Panc1 (cell line): ENCODE results near the gene CDC42EP4. TPM values are rescaled to one million over a fixed set of nuclear protein-coding genes. Genes with fewer than 3 reads are reported as not detected.

Experiments
- ATAC-seq: fragments of 200-7000 bp; cut with Tn5 transposase; 2 replicates; pipeline ENCODE4 v1.9.1; 2020; ENCODE audit warnings: mild to moderate bottlenecking, moderate library complexity
- BruUV-seq: library from RNA; stranded (reverse); fragments of 400-500 nt; replicated peaks from 2 replicates; lab custom pipeline; 2021; lab: Mats Ljungman, UMichigan
- CTCF ChIA-PET: fragments of 300-600 bp; sonication (Branson Sonifier 250); formaldehyde crosslinking; loops from one replicate; lab custom pipeline; 2022; ENCODE audit warnings: antibody characterized with exemption; lab: Charles Lee
- POLR2A ChIA-PET: fragments of 300-600 bp; sonication (Branson Sonifier 250); formaldehyde crosslinking; loops from one replicate; lab custom pipeline; 2022; ENCODE audit warnings: antibody characterized with exemption; lab: Charles Lee
- DNase-seq: peaks from one replicate; pipeline ENCODE4 v3.0.0-alpha.2; 2010; ENCODE audit warnings: low read depth, low spot score
- H3K27ac ChIP-seq: 2 replicates; pipeline ENCODE4 v1.5.1; 2011; ENCODE audit warnings: mild to moderate bottlenecking, low read length, inconsistent platforms
- H3K27me3 ChIP-seq: fragments of 200-500 bp; sonication (Bioruptor generic); 2 replicates; pipeline ENCODE4 v1.6.0; 2014; ENCODE audit warnings: low read length, inconsistent platforms; ENCODE audit not compliant: control insufficient read depth, insufficient read depth
- H3K36me3 ChIP-seq: fragments of 200-500 bp; sonication (Bioruptor generic); 2 replicates; pipeline ENCODE4 v1.5.1; 2014; ENCODE audit warnings: inconsistent platforms, mild to moderate bottlenecking, low read length, moderate library complexity; ENCODE audit not compliant: control insufficient read depth, insufficient read depth
- H3K4me1 ChIP-seq: 2 replicates; pipeline ENCODE4 v1.5.1; 2011; ENCODE audit warnings: inconsistent platforms, mild to moderate bottlenecking, low read length, moderate library complexity; ENCODE audit not compliant: control insufficient read depth, insufficient read depth
- H3K4me3 ChIP-seq, 2 experiments: 2 replicates each; pipeline ENCODE4 v1.5.1; 2011 to 2012; ENCODE audit warnings: low read depth in 2 of 2, low read length in 2 of 2, mild to moderate bottlenecking in 2 of 2, inconsistent platforms in 1 of 2, moderate library complexity in 1 of 2
- H3K9me3 ChIP-seq: fragments of 200-500 bp; sonication (Bioruptor generic); 2 replicates; pipeline ENCODE4 v1.5.1; 2014; ENCODE audit warnings: low read depth, mild to moderate bottlenecking, inconsistent platforms, low read length, moderate library complexity; ENCODE audit not compliant: control insufficient read depth, insufficient read depth
- POLR2AphosphoS5 ChIP-seq: IDR thresholded peaks from 2 replicates; pipeline ENCODE4 v1.6.1; 2012; ENCODE audit warnings: mild to moderate bottlenecking, low read depth, low read length, moderate library complexity
- REST ChIP-seq, 2 experiments: IDR thresholded peaks; 2 replicates each; pipeline ENCODE4 v1.6.1; 2011 to 2012; ENCODE audit warnings: low read depth in 2 of 2, control low read depth in 1 of 2, low read length in 1 of 2, mild to moderate bottlenecking in 1 of 2, moderate library complexity in 1 of 2; ENCODE audit not compliant: insufficient read depth in 1 of 2
- SIN3A ChIP-seq: IDR thresholded peaks from 2 replicates; pipeline ENCODE4 v1.6.1; 2012; ENCODE audit warnings: low read depth, mild to moderate bottlenecking, low read length, moderate library complexity, borderline replicate concordance; ENCODE audit not compliant: insufficient read depth
- TCF7L2 ChIP-seq: IDR thresholded peaks from 2 replicates; pipeline ENCODE4 v1.6.1; 2011; ENCODE audit warnings: mild to moderate bottlenecking, low read depth, low read length, inconsistent platforms
- in situ Hi-C: cut with HindIII; loops from 2 replicates; pipeline ENCODE4 v1.10.0; 2016; ENCODE audit warnings: low sequenced_read_pairs, low pct_unique_long_range_greater_than_20kb
- intact Hi-C: fragments of 100-400 bp; cut with micrococcal nuclease; formaldehyde crosslinking; loops from one replicate; pipeline ENCODE4 v1.10.0; 2022; ENCODE audit not compliant: unreplicated experiment
- total RNA-seq: library from RNA; stranded (reverse); gene quantifications from one replicate; pipeline ENCODE4 v1.2.1, GENCODE V29; 2021; ENCODE audit not compliant: unreplicated experiment
- TF ChIP-seq, protein P1 (sequence below): fragments of 450-650 bp; IDR thresholded peaks from 2 replicates; pipeline ENCODE4 v1.5.1; 2017; ENCODE audit warnings: mild to moderate bottlenecking

The CDC42EP4 gene
- total RNA-seq, 1 experiment from 2014 or later = 65.9 TPM

DNA sequence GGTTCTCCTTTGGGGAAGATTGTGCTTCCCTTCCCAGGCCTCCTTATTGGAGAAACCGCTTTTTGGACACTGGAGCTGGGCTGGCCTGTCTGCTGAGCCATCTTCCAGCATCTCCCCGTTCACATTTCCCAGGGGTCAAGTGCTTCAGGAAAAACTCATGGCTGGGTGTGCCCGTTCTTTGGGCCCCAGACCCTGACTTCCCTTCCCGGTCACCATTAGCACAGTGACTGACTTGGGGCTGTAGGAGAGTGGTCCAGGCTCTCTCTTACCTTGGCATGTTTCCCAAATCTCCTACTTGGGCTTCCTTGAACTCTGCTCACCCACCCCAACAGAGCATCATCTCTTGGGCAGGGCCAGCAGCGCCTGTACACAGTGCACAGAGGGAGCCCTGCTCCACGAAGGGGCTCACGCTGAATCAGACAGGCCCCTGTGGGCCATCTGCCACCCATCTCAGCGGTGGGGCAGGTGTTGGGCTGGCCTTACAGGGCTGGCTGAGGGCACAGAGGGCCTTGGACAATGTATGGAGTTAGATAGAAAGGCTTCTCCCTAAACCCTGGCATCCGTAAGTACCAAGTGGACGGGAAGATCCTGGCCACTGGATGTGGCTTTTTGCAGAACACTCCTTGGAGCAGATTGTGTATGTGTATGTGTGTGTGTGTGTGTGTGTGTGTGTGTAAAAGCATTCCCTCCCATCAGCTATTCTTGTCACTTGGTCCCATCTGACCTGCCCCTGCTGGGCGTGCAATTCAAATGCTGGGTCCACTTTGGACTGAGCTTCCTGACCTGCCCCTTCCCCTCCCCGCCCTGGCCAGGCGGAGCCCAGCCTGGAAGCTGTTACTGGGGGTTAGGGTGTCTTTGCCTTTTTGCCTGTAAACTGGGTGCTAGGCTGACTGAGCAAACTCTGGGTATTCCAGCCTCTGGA lies 24.9 kb upstream of the CDC42EP4 start:
- TF ChIP-seq, protein P1, sequence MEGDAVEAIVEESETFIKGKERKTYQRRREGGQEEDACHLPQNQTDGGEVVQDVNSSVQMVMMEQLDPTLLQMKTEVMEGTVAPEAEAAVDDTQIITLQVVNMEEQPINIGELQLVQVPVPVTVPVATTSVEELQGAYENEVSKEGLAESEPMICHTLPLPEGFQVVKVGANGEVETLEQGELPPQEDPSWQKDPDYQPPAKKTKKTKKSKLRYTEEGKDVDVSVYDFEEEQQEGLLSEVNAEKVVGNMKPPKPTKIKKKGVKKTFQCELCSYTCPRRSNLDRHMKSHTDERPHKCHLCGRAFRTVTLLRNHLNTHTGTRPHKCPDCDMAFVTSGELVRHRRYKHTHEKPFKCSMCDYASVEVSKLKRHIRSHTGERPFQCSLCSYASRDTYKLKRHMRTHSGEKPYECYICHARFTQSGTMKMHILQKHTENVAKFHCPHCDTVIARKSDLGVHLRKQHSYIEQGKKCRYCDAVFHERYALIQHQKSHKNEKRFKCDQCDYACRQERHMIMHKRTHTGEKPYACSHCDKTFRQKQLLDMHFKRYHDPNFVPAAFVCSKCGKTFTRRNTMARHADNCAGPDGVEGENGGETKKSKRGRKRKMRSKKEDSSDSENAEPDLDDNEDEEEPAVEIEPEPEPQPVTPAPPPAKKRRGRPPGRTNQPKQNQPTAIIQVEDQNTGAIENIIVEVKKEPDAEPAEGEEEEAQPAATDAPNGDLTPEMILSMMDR = no peak
- TF ChIP-seq POLR2AphosphoS5 (no peak), SIN3A (no peak), TCF7L2 (no peak), REST (IDR thresholded peaks at IDR 0.05; ENCODE audit: insufficient read depth in 1 of 2, low read depth in 2 of 2, low read length in 1 of 2) (no peak)
- ATAC-seq (no peak), DNase-seq (no peak)
- no peak overlapping the region for H3K27ac ChIP-seq
- in situ Hi-C loops = no loop called here
- H3K36me3 ChIP-seq = no peaks in the 10 kb centered on the region
- H3K4me1 ChIP-seq = peaks cover 8% of the 10 kb centered on the region
- CTCF ChIA-PET = no interaction called here
- no peaks in the 10 kb centered on the region for H3K9me3 ChIP-seq
- POLR2A ChIA-PET = interaction anchor here (0.6 kb wide), 1 partner anchor 569 kb away, joined by 9 read pairs; no protein-coding TSS in a partner anchor
- H3K27me3 ChIP-seq = no peaks in the 10 kb centered on the region
- BruUV-seq = no TSS peak
- intact Hi-C loops = no loop called here
- H3K4me3 ChIP-seq = no peak overlapping the region

DNA sequence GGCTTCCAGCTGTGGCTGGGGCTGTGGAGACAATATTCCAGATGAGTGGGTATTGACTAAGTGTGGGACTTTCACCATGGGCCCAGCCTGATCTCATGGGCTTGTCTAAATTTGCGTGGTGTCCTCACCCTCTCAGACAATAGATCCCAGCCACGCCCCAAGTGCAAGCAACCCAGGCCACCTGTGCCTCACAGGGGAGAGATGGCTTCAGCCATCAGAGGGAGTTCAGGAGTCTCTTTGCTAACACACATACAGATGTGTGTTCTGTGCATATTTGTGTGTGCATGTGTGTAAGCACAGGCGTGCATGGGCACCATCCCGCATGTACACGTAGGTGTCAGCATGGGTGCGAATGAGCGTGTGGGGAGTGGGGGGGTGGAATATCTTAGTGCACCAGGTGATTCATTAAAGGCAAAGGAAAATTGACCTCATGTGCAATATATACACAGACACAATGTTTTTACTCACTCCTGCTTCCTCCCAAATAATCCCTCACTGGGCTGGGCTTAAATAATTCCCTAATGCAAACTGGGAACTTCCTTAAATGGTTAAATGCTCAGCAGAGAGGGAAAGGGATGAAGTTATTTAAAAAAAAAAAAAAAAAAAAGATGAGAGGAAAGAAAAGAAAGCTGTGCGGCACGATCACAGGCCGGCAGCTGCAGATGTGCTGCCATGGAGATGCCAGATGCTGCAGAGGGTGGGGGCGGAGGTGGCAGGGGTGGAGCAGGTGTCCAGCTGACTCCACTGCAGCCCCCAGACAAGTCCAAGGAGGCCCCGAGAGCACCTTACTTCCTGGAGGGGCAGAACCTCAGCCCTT lies 24.0 kb upstream of the CDC42EP4 start:
- Histone ChIP-seq H3K36me3 (no peaks in the 10 kb centered on the region), H3K27me3 (no peaks in the 10 kb centered on the region), H3K4me3 (no peak overlapping the region), H3K4me1 (no peaks in the 10 kb centered on the region; the same call in 1 of the 2 replicates), H3K9me3 (no peaks in the 10 kb centered on the region), H3K27ac (no peak overlapping the region)
- BruUV-seq = no TSS peak
- POLR2A ChIA-PET = interaction anchor here (0.6 kb wide), 1 partner anchor 568 kb away, joined by 9 read pairs; no protein-coding TSS in a partner anchor
- no peak for TF ChIP-seq POLR2AphosphoS5
- no peak for TF ChIP-seq REST (IDR thresholded peaks at IDR 0.05; ENCODE audit: insufficient read depth in 1 of 2, low read depth in 2 of 2, low read length in 1 of 2)
- no peak for TF ChIP-seq TCF7L2
- TF ChIP-seq, protein P1 = no peak
- no peak for TF ChIP-seq SIN3A
- in situ Hi-C loops (no loop called here), intact Hi-C loops (no loop called here)
- ATAC-seq (no peak), DNase-seq (no peak)
- CTCF ChIA-PET = no interaction called here
